Activated CD4-positive, alpha-beta T cell treated with anti-CD3 and anti-CD28 coated beads for 1 hour (primary cell): ENCODE measurements around the gene CHST11.

ENCODE experiments used
- DNase-seq: peaks from one replicate; pipeline ENCODE4 v3.0.0-alpha.2; 2020

CHST11 gene

GRCh38 chr12:104681012-104681690 lies 224.4 kb downstream of the CHST11 start:
- DNase-seq, result no peak

- peak; percentile 34 for DNase-seq
Observed at GRCh38 chr12:104682790-104683279, 226.1 kb downstream of the CHST11 start.

GRCh38 chr12:104683831-104684503 lies 227.2 kb downstream of the CHST11 start:
- no peak for DNase-seq

- DNase-seq, result no peak
Observed at GRCh38 chr12:104684884-104685283, 228.1 kb downstream of the CHST11 start.

- DNase-seq, result no peak
Observed at GRCh38 chr12:104685366-104685765, 228.6 kb downstream of the CHST11 start.

GRCh38 chr12:104686196-104686595 lies 229.4 kb downstream of the CHST11 start:
- DNase-seq, result no peak

GRCh38 chr12:104687823-104688573 lies 231.2 kb downstream of the CHST11 start:
- DNase-seq, result no peak

- no peak for DNase-seq
Observed at GRCh38 chr12:104689635-104690034, 232.9 kb downstream of the CHST11 start.

GRCh38 chr12:104691721-104692556 lies 235.2 kb downstream of the CHST11 start:
- no peak for DNase-seq

GRCh38 chr12:104692557-104693218 lies 235.9 kb downstream of the CHST11 start:
- no peak for DNase-seq

GRCh38 chr12:104693493-104693892 lies 236.7 kb downstream of the CHST11 start:
- no peak for DNase-seq

- DNase-seq, result no peak
Observed at GRCh38 chr12:104694161-104694560, 237.4 kb downstream of the CHST11 start.

- DNase-seq, result no peak
Observed at GRCh38 chr12:104694711-104695110, 238.0 kb downstream of the CHST11 start.

GRCh38 chr12:104695453-104696148 lies 238.9 kb downstream of the CHST11 start:
- peak; percentile 24 for DNase-seq

GRCh38 chr12:104697186-104697585 lies 240.4 kb downstream of the CHST11 start:
- no peak for DNase-seq

GRCh38 chr12:104698871-104699270 lies 242.1 kb downstream of the CHST11 start:
- no peak for DNase-seq

- DNase-seq, result no peak
Observed at GRCh38 chr12:104699489-104700190, 242.9 kb downstream of the CHST11 start.

GRCh38 chr12:104700324-104700723 lies 243.6 kb downstream of the CHST11 start:
- no peak for DNase-seq

- no peak for DNase-seq
Observed at GRCh38 chr12:104701301-104701700, 244.6 kb downstream of the CHST11 start.

GRCh38 chr12:104701756-104702155 lies 245.0 kb downstream of the CHST11 start:
- DNase-seq, result no peak
